DOHH2 (cell line): Measurements from ENCODE around the gene AMBRA1.

Source experiments
- CTCF ChIP-seq: fragments of 200-600 bp; sonication (generic); IDR thresholded peaks from one replicate; pipeline ENCODE4 v1.5.1; 2014; ENCODE audit warnings: antibody characterized with exemption, mild to moderate bottlenecking, low read depth, low read length; ENCODE audit not compliant: poor library complexity, severe bottlenecking
- EZH2phosphoT487 ChIP-seq: fragments of 200-600 bp; sonication (generic); IDR thresholded peaks from 2 replicates; pipeline ENCODE4 v1.6.1; 2017; ENCODE audit warnings: borderline replicate concordance, mild to moderate bottlenecking, antibody characterized with exemption, low read length, moderate library complexity, mixed read lengths

DNA sequence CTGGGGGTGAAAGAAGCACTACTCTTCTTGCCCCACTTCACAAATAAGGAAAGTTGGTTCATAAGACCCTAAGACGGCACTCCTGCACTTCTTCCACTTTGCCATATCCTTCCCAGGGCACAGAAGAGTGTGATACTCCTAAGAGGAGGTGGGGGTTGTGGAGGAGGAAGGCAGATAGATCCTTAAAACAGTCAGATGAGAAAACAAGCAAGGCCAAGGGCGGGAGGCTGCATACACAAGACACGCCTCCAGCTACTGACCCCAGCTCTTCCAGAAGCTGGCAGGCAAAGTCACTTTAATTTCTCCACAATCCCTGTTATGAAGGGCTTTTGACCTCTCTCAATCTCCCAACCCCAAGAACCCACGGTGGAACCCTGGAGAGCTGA, 200.6 kb downstream of the AMBRA1 start:
- TF ChIP-seq CTCF, result no peak
- TF ChIP-seq EZH2phosphoT487, result no peak
